Cardiac fibroblast (primary cell): Measurements from ENCODE around the gene PRPSAP2.

Experiments
- DNase-seq, 2 donors: peaks; one replicate each; pipeline versions ENCODE4 v3.0.0 to v3.0.0-alpha.2; 2010; ENCODE audit warnings: low read depth in 2 of 2
- H3K4me3 ChIP-seq, 2 donors: replicated peaks in 1 of 2; 1 replicate in 1 of 2; 2 replicates in 1 of 2; pipeline ENCODE4 v1.5.1; 2011; ENCODE audit warnings: low read depth in 2 of 2, low read length in 2 of 2, mild to moderate bottlenecking in 2 of 2, moderate library complexity in 1 of 2
- CTCF ChIP-seq: IDR thresholded peaks from one replicate; pipeline ENCODE4 v1.5.1; 2011; ENCODE audit warnings: low read depth, mild to moderate bottlenecking, low read length, inconsistent platforms

The PRPSAP2 gene

GRCh38 chr17:18962494-18962815, 104.5 kb downstream of the PRPSAP2 start:
- no peak overlapping the region for H3K4me3 ChIP-seq
- TF ChIP-seq CTCF, result no peak
- no peak for DNase-seq

GRCh38 chr17:18963126-18964017, 105.4 kb downstream of the PRPSAP2 start:
- no peak overlapping the region for H3K4me3 ChIP-seq
- no peak for TF ChIP-seq CTCF
- peak in 1 of 2 donors; percentile 5 for DNase-seq

GRCh38 chr17:18964018-18964351, 106.1 kb downstream of the PRPSAP2 start:
- no peak overlapping the region for H3K4me3 ChIP-seq
- no peak for TF ChIP-seq CTCF
- no peak for DNase-seq

GRCh38 chr17:18964550-18964949, 106.6 kb downstream of the PRPSAP2 start:
- no peak for DNase-seq
- H3K4me3 ChIP-seq, result no peak overlapping the region
- TF ChIP-seq CTCF, result no peak

- H3K4me3 ChIP-seq, result no peak overlapping the region
- no peak for TF ChIP-seq CTCF
- no peak for DNase-seq
Observed at GRCh38 chr17:18965530-18966236, 107.8 kb downstream of the PRPSAP2 start.

- no peak for TF ChIP-seq CTCF
- no peak overlapping the region for H3K4me3 ChIP-seq
- DNase-seq, result peak in 1 of 2 donors; percentile 42
Observed at GRCh38 chr17:18966831-18967624, 109.1 kb downstream of the PRPSAP2 start.
